Forelimb muscle (tissue), 1 donor: ENCODE results near the gene SLC20A1. TPM values are rescaled to one million over a fixed set of nuclear protein-coding genes. Genes with fewer than 3 reads are reported as not detected.
"Not testable (repeated sequence)": the region's sequence is repeated elsewhere in the genome, so short reads cannot be mapped to it uniquely, and the experiment has no call there.

ENCODE experiments used
- DNase-seq: peaks from one replicate; pipeline ENCODE4 v3.0.0-alpha.2; 2013; ENCODE audit warnings: low read depth
- polyA plus RNA-seq: library from polyadenylated mRNA; unstranded; fragments of 120-200 nt; gene quantifications from one replicate; pipeline ENCODE4 v1.2.1, GENCODE V29; 2013; ENCODE audit not compliant: insufficient read length

Gene SLC20A1
- polyA plus RNA-seq, 1 donor, result 19.1 TPM

- no peak for DNase-seq
These were observed 38.0 kb downstream of the SLC20A1 start for GRCh38 chr2:112683550-112684414.

DNA sequence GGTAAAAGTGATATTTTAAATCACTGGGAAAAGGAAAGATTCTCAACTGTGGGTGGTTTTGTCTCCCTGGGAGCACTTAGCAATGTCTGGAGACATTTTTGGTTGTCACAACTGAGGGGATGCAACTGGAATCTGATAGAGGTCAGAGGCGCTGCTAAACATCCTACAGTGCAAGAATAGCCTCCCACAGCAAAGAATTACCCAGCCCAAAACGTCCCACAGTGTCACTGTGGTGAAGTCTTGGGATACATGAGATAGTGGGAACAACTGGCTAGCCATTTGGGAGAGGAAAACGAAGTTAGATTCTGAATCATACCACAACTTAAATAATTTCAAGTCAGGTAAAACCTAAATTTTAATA is 38.7 kb downstream of the SLC20A1 start:
- DNase-seq, result no peak

DNA sequence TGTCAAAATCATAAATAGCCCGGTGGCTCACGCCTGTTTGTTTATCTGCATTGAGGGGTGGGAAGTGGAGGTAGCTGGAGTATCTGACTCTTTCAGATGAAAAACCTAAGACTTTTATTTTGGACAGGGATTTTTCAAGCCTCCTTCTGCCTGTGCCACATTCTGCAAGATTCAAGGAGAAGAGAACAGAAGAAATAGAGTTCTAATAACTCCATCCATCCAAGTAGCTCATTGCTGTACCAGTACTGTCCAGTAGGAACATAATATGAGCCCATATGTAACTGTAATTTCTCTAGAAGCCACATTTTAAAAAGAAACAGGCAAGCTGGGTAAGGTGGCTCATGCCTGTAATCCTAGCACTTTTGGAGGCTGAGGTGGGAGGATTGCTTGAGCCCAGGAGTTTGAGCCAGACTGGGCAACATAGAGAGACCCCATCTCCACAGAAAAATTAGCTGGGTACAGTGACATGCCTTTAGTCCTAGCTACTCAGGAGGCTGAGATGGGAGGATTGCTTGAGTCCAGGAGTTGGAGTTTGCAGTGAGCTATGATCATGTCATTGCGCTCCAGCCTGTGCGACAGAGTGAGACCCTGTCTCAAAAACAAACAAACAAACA is 39.6 kb downstream of the SLC20A1 start:
- no peak for DNase-seq

DNA sequence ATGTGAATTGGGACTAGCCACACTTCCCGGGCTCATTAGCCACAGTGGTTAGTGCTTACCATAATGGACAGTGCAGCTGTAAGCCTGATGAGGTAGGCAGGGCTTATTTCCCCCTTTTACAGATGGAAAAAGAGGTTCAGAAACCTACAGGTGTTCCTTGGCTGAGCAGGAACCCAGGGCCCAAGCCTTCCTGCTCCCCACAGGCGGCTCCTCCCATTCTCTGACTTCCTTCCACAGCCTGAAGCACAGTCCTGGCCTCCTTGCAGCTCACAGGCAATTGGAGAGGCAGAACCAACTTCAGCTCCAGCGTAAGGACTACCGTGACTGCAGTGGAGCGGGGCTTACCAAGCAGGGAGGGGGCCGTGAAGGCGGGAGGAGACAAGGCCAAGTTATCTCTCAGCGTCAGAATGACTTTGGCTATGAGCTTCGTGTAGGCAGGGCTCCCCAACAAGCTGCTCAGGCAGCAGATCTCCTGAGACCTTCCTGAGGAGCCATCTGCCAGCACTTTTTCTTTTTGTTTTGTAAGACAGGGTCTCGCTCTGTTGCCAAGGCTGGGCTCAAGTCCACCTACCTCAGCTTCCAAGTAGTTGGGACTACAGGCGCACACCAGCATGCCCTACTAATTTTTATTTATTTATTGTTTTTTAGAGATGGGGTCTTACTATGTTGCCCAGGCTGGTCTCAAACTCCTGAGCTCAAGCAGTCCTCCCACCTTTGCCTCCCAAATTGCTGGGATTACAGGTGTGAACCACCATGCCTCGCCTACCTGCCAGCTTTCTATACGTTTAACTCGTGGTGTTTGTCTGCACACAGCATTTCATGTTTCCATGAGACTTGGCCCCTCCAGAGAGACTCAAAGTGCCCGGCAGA is 40.8 kb downstream of the SLC20A1 start:
- DNase-seq, result no peak

DNA sequence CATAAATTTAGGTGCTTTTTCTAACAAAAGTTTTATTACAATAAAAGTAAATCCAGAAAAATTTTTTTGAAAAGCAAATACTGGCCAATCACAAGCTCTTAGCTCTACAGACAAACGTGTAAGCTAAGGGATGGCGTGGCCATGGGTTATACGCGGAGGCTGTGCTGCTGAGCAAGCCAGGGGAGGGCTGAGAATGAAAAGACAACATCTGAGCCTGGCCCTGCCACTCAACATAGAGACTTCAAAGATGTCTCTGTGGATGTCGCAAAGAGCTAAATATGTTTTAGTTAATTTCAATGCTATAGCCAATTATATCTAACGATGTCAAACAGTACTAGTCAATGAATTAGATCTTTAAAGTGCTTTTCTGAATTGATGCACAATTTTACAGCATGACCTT is 41.8 kb downstream of the SLC20A1 start:
- no peak for DNase-seq

- DNase-seq, result no peak
These were observed 42.5 kb downstream of the SLC20A1 start for GRCh38 chr2:112688086-112688880.

DNA sequence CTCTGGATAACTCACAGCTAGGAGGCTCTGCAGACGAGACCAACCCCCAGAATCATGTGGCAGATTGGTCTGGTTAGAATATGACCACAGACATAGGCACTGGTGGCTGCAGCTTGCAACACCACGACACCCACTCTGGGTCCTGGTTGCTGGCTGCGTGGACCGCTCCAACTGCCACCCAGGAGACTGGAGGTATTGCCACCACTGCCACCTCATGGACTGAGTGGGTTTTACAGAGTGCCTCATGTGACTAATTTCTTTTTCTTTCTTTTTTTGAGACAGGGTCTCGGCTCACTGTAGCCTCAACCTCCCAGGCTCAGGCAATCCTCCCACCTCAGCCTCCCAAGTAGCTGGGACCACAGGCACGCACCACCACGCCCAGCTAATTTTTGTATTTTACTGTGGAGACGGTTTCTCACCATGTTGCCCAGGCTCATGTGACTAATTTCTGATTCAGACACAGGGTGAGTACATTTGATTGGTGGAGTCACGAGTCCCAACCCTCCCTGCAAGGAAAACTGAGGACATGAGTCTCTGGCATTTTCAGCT is 45.2 kb downstream of the SLC20A1 start:
- no peak for DNase-seq

DNA sequence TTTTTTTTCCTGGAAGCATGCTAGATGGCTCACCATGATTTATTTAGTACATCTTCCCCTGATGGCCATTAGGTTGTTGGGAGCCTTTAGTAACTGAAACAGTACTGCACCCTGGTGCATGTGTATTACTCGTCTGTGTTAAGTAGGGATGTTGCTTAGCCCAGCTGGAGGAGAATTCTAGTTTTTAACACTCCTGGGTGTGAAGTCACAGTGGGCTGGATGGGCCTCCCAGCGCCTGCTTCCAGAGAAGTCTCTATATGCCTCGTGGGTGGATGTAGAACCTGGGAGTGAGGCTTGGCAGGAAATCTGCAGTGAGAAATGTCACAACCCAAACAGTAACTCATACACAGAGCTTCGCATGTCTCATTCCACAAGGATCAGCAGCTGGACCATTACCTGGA is 46.1 kb downstream of the SLC20A1 start:
- DNase-seq, result no peak

DNA sequence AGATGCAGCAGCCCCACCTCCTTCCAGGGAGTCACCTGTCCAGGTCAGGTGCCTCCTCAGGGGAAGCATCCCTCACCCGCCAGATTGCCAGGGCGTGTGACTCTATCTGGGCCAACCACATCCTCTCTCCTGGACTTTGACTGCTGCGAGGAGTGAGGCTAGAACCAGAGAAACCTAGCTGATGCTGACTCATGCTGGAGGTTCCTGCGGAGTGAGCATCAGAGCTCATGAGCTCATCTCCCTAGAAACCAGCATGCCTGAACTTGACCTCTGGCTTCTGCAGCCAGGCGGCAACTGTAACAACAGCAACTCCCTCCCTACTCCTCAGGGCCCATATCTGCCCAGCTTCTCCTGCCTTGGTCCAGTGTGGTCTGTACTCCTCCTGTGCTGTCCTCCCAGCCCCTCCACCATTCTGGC is 46.8 kb downstream of the SLC20A1 start:
- DNase-seq, result no peak

GRCh38 chr2:112692918-112693317 is 47.2 kb downstream of the SLC20A1 start:
- no peak for DNase-seq

DNA sequence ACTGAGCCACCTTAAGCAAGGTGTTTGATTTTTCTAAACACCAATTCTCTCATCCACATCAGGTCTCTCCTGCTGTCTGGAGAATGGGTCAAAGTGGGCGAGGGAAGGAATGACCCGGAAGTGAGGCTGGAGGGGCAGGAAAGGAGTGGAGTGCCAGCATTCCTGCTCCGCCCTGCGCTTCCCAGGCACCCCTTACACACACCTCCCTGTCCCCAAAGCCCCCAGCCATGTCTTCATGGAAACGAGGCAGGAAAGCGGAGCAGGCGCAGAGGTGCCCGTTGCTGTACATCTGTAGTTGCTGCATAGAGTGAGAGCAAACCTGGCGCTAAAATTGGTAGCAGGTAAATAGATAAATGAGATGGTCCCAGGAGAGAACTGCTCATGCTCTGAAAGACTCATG is 47.9 kb downstream of the SLC20A1 start:
- no peak for DNase-seq

GRCh38 chr2:112694182-112694581 is 48.4 kb downstream of the SLC20A1 start:
- DNase-seq, result no peak

DNA sequence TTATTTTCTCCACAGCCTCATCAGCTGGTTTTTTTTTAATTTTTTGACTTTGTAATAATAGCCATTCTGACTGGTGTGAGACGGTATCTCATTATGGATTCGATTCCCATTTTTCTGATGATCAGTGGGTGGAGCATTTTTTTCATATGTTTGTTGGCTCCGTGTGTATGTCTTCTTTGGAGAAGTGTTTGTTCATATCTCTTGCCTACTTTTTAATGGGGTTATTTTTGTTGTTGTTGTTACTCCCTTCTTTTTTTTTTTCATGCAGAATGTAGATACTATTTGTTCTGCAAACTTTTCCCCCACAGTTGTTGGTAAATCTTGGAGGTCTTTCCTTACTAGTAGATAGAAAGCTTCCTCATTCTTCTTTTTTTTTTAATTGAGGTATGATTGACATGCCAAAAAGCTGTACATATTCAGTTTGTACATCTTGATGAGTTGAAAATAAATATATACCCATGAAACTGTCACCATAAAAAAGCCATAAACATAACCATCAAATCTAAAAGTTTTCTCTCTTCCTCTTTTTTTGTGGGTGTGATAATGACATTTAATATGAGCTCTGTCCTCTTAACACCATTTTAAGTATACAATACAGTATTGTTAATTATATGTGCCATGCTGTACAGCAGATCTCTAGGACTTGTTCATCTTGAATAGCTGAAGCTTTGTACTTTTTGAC is 53.2 kb downstream of the SLC20A1 start:
- DNase-seq, result no peak

GRCh38 chr2:112699984-112700667 is 54.4 kb downstream of the SLC20A1 start:
- DNase-seq, result no peak

GRCh38 chr2:112701052-112701451 is 55.3 kb downstream of the SLC20A1 start:
- DNase-seq, result no peak

DNA sequence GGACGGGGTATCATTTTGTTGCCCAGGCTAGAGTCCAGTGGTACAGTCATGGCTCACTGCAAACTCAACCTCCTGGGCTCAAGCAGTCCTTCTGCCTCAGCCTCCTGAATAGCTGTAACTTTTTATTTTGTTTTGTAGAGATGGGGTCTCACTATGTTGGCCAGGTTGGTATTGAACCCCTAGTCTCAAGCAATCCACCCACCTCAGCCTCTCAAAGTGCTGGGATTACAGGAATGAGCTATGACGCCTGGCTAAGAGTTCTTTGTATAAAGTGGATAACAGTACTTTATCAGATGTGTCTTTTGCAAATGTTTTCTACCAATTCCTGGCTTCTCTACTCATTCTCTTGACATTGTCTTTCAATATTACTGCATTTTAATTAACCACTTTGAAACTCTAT is 57.9 kb downstream of the SLC20A1 start:
- no peak for DNase-seq

DNA sequence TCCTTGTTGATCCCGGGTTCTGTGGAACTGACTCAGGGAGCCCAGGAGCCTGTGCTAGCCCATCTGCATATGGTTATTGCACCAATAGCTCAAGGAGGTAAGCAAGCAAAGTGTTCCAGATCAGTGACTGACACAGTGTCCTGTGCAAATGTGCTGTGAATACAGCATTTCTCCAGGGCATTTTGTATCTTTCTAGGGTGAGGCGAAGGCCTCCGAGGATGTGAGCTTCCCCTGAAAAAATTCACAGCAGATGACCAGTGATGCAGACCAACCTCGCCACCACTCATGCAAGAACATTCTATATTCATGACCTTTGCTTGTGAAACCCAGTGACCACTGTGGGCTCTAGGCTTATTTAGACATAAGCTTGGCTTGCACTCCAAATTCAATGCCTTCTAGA is 59.8 kb downstream of the SLC20A1 start:
- no peak for DNase-seq

- no peak for DNase-seq
These were observed 60.5 kb downstream of the SLC20A1 start for GRCh38 chr2:112706170-112706664.

- DNase-seq, result not testable (repeated sequence)
These were observed 61.2 kb downstream of the SLC20A1 start for GRCh38 chr2:112706947-112707346.

- DNase-seq, result no peak
These were observed 63.2 kb downstream of the SLC20A1 start for GRCh38 chr2:112708968-112709367.
